ENCODE data around the gene FGB. TPM values are rescaled to one million over a fixed set of nuclear protein-coding genes. Genes with fewer than 3 reads are reported as not detected.

Gene FGB
- total and polyA plus RNA-seq, 9 of the 15 experiments (the other 6 are each of a cell fraction or from before 2014, with no cell fraction given) = 0.07 to 1.9 (median 0.13) TPM; not detected in 6

- TF ChIP-seq ZBTB11 (CRISPR knock-in tag; IDR thresholded peaks at IDR 0.05) (no peak), MAFK (IDR thresholded peaks at IDR 0.05; ENCODE audit: low read length) (no peak), SMC3 (conservative IDR thresholded peaks at IDR 0.05; ENCODE audit: insufficient read depth, low read depth, low read length) (peak; percentile 64; the same call in 1 of the 2 replicates), NFATC3 (IDR thresholded peaks at IDR 0.05) (no peak), SNRNP70 (optimal IDR thresholded peaks at IDR 0.05; ENCODE audit: low read depth, low read length) (no peak), FOXO4 (CRISPR knock-in tag; IDR thresholded peaks at IDR 0.05) (no peak), ASH1L (IDR thresholded peaks at IDR 0.05; ENCODE audit: borderline replicate concordance, low read depth, partially characterized antibody) (no peak), ATF7 (IDR thresholded peaks at IDR 0.05) (peak; percentile 69; the same call in 1 of the 2 replicates), ARID2 (IDR thresholded peaks at IDR 0.05) (no peak), DNMT1 (IDR thresholded peaks at IDR 0.05) (no peak), MTA2 (IDR thresholded peaks at IDR 0.05; ENCODE audit: low read depth) (no peak), MIER1 (IDR thresholded peaks at IDR 0.05; ENCODE audit: low read depth) (no peak), TBP (optimal IDR thresholded peaks at IDR 0.05; ENCODE audit: low read depth, low read length) (no peak), CEBPB (tag; IDR thresholded peaks at IDR 0.05) (no peak), PPARD (CRISPR knock-in tag; IDR thresholded peaks at IDR 0.05) (no peak), ZNF696 (CRISPR knock-in tag; conservative IDR thresholded peaks at IDR 0.05) (no peak), ZNF639 (CRISPR knock-in tag; conservative IDR thresholded peaks at IDR 0.05 in 1 of 2, IDR thresholded peaks at IDR 0.05 in 1 of 2) (no peak), MEF2D (tag; conservative IDR thresholded peaks at IDR 0.05; ENCODE audit: low read depth) (no peak)
- TF ChIP-seq, protein P1, sequence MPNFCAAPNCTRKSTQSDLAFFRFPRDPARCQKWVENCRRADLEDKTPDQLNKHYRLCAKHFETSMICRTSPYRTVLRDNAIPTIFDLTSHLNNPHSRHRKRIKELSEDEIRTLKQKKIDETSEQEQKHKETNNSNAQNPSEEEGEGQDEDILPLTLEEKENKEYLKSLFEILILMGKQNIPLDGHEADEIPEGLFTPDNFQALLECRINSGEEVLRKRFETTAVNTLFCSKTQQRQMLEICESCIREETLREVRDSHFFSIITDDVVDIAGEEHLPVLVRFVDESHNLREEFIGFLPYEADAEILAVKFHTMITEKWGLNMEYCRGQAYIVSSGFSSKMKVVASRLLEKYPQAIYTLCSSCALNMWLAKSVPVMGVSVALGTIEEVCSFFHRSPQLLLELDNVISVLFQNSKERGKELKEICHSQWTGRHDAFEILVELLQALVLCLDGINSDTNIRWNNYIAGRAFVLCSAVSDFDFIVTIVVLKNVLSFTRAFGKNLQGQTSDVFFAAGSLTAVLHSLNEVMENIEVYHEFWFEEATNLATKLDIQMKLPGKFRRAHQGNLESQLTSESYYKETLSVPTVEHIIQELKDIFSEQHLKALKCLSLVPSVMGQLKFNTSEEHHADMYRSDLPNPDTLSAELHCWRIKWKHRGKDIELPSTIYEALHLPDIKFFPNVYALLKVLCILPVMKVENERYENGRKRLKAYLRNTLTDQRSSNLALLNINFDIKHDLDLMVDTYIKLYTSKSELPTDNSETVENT (CRISPR knock-in tag; IDR thresholded peaks at IDR 0.05) = no peak
Observed at GRCh38 chr4:154559494-154560418, 3.1 kb upstream of the FGB start (continued).

Data from K562 (cell line).